Neural progenitor cell (in vitro differentiated cells): ENCODE measurements around the gene PIK3R3. TPM values are rescaled to one million over a fixed set of nuclear protein-coding genes. Genes with fewer than 3 reads are reported as not detected.

Source experiments
- DNase-seq: peaks from one replicate; pipeline ENCODE4 v3.0.0-alpha.2; 2016; ENCODE audit warnings: low spot score
- H2AFZ ChIP-seq: fragments of 200-600 bp; sonication (generic); replicated peaks from 2 replicates; pipeline ENCODE4 v1.6.1; 2016; ENCODE audit warnings: antibody characterized with exemption
- H3F3A ChIP-seq: fragments of 200-600 bp; sonication (generic); 2 replicates; pipeline ENCODE4 v1.6.1; 2016; ENCODE audit warnings: antibody characterized with exemption, low read depth
- H3K27ac ChIP-seq: fragments of 200-600 bp; sonication (generic); 2 replicates; pipeline ENCODE4 v1.5.1; 2016; ENCODE audit warnings: mild to moderate bottlenecking
- H3K27me3 ChIP-seq: fragments of 200-600 bp; sonication (generic); 2 replicates; pipeline ENCODE4 v1.6.1; 2016; ENCODE audit warnings: mild to moderate bottlenecking, moderate library complexity
- H3K36me3 ChIP-seq: fragments of 200-600 bp; sonication (generic); 2 replicates; pipeline ENCODE4 v1.5.1; 2016
- H3K4me1 ChIP-seq: fragments of 200-600 bp; sonication (generic); 2 replicates; pipeline ENCODE4 v1.6.1; 2016; ENCODE audit warnings: mixed run types
- H3K4me2 ChIP-seq: fragments of 200-600 bp; sonication (generic); 2 replicates; pipeline ENCODE4 v1.6.1; 2016
- H3K4me3 ChIP-seq: fragments of 200-600 bp; sonication (generic); 2 replicates; pipeline ENCODE4 v1.5.1; 2016
- H3K79me2 ChIP-seq: fragments of 200-600 bp; sonication (generic); 2 replicates; pipeline ENCODE4 v1.6.1; 2016; ENCODE audit warnings: low read depth
- H3K9ac ChIP-seq: fragments of 200-600 bp; sonication (generic); 2 replicates; pipeline ENCODE4 v1.6.1; 2016
- H3K9me3 ChIP-seq: fragments of 200-600 bp; sonication (generic); 2 replicates; pipeline ENCODE4 v1.5.1; 2016; ENCODE audit warnings: low read depth
- H4K20me1 ChIP-seq: fragments of 200-600 bp; sonication (generic); 2 replicates; pipeline ENCODE4 v1.6.1; 2016; ENCODE audit warnings: low read depth
- H3K27ac Mint-ChIP-seq: 3 replicates; pipeline ENCODE4 v1.8.0; 2021; ENCODE audit warnings: mixed read lengths
- H3K27me3 Mint-ChIP-seq: 2 replicates; pipeline ENCODE4 v1.8.0; 2022; ENCODE audit warnings: low read depth, mild to moderate bottlenecking, inconsistent platforms, moderate library complexity, mixed read lengths; ENCODE audit not compliant: insufficient read depth
- H3K36me3 Mint-ChIP-seq: 3 replicates; pipeline ENCODE4 v1.8.0; 2021; ENCODE audit warnings: mixed read lengths
- H3K4me1 Mint-ChIP-seq: 3 replicates; pipeline ENCODE4 v1.8.0; 2021; ENCODE audit warnings: mixed read lengths
- H3K4me3 Mint-ChIP-seq: 3 replicates; pipeline ENCODE4 v1.8.0; 2021; ENCODE audit warnings: mild to moderate bottlenecking, moderate library complexity, mixed read lengths
- H3K9me3 Mint-ChIP-seq: 3 replicates; pipeline ENCODE4 v1.8.0; 2020; ENCODE audit warnings: mixed read lengths
- EZH2 ChIP-seq: fragments of 200-600 bp; sonication (generic); IDR thresholded peaks from 2 replicates; pipeline ENCODE4 v1.6.1; 2017; ENCODE audit warnings: antibody characterized with exemption, mild to moderate bottlenecking, moderate library complexity
- EZH2phosphoT487 ChIP-seq: fragments of 200-600 bp; sonication (generic); IDR thresholded peaks from 2 replicates; pipeline ENCODE4 v1.6.1; 2017; ENCODE audit warnings: antibody characterized with exemption
- total RNA-seq: library from RNA; depleted of rRNA; stranded (reverse); fragments of >200 nt; gene quantifications from 2 replicates; pipeline ENCODE4 v1.2.3, GENCODE V29; 2015; ENCODE audit warnings: low replicate concordance
- TF ChIP-seq, protein P1 (sequence below): fragments of 200-600 bp; sonication (generic); IDR thresholded peaks from 2 replicates; pipeline ENCODE4 v1.5.1; 2017; ENCODE audit warnings: antibody characterized with exemption, mild to moderate bottlenecking

The PIK3R3 gene
- total RNA-seq, 1 donor from 2014 or later: 107 TPM

DNA sequence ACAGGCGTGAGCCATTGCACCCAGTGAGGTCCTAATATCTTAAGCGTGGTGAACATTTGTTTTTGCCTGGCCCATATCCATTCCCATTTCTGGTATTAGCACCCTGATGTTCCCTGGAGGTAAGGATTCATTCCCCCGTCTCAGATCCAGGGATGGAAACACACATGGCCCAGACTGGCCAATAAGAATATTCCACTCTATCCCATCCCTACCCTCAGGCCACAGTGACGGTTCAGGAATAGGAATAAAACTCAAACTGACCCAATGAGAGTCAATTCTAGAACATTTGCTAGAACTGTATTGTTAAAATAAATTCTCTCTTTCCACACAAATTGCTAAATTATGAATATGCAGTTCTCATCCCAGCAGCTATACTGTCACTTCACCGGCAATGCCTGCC is 76.1 kb downstream of the PIK3R3 start:
- H3K4me3 ChIP-seq: no peak overlapping the region
- no peak overlapping the region for H2AFZ ChIP-seq
- H3K36me3 Mint-ChIP-seq: peaks cover 51% of the 10 kb centered on the region
- no peak for DNase-seq
- peaks cover 43% of the 10 kb centered on the region for H4K20me1 ChIP-seq
- H3F3A ChIP-seq: peaks cover 32% of the 10 kb centered on the region
- peaks cover 30% of the 10 kb centered on the region for H3K36me3 ChIP-seq
- no peak overlapping the region for H3K27ac ChIP-seq
- H3K9me3 Mint-ChIP-seq: no peaks in the 10 kb centered on the region
- H3K9me3 ChIP-seq: no peaks in the 10 kb centered on the region
- H3K9ac ChIP-seq: no peak overlapping the region
- H3K27me3 ChIP-seq: no peaks in the 10 kb centered on the region
- H3K4me3 Mint-ChIP-seq: no peak overlapping the region
- H3K27me3 Mint-ChIP-seq: no peaks in the 10 kb centered on the region
- no peak for TF ChIP-seq EZH2
- TF ChIP-seq EZH2phosphoT487: no peak
- TF ChIP-seq, protein P1, sequence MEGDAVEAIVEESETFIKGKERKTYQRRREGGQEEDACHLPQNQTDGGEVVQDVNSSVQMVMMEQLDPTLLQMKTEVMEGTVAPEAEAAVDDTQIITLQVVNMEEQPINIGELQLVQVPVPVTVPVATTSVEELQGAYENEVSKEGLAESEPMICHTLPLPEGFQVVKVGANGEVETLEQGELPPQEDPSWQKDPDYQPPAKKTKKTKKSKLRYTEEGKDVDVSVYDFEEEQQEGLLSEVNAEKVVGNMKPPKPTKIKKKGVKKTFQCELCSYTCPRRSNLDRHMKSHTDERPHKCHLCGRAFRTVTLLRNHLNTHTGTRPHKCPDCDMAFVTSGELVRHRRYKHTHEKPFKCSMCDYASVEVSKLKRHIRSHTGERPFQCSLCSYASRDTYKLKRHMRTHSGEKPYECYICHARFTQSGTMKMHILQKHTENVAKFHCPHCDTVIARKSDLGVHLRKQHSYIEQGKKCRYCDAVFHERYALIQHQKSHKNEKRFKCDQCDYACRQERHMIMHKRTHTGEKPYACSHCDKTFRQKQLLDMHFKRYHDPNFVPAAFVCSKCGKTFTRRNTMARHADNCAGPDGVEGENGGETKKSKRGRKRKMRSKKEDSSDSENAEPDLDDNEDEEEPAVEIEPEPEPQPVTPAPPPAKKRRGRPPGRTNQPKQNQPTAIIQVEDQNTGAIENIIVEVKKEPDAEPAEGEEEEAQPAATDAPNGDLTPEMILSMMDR: no peak
- H3K4me2 ChIP-seq: no peak overlapping the region
- H3K4me1 ChIP-seq: no peaks in the 10 kb centered on the region
- H3K27ac Mint-ChIP-seq: no peak overlapping the region
- no peaks in the 10 kb centered on the region for H3K4me1 Mint-ChIP-seq
- H3K79me2 ChIP-seq: peaks cover 40% of the 10 kb centered on the region

DNA sequence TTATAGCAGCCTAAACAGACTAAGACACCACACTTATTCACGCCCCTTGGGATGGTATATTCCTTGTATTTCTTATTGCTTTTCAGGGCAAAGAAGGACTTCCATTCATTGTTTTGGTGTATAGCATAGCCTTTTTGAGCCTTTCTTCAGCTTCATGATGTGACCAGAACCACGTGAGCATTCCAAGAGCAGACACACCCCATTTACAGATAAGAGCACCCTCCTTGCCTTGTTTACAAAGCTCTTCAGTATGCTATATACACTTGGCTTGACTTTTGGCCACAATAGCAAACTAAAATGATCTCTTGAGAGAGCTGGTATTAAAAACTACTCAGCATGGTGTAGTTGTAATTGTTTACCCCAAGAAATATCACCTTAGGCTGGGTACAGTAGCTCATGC is 78.7 kb downstream of the PIK3R3 start:
- H3K36me3 Mint-ChIP-seq: peaks cover 43% of the 10 kb centered on the region
- Histone ChIP-seq H3K36me3 (peaks cover 18% of the 10 kb centered on the region), H3K27ac (no peak overlapping the region), H3K4me3 (no peak overlapping the region), H3K27me3 (no peaks in the 10 kb centered on the region), H2AFZ (no peak overlapping the region), H3F3A (peaks cover 38% of the 10 kb centered on the region), H4K20me1 (peaks cover 69% of the 10 kb centered on the region), H3K9ac (no peak overlapping the region), H3K79me2 (peaks cover 36% of the 10 kb centered on the region), H3K4me1 (peaks cover 11% of the 10 kb centered on the region), H3K9me3 (no peaks in the 10 kb centered on the region), H3K4me2 (no peak overlapping the region)
- no peak for DNase-seq
- H3K27me3 Mint-ChIP-seq: no peaks in the 10 kb centered on the region
- no peaks in the 10 kb centered on the region for H3K9me3 Mint-ChIP-seq
- TF ChIP-seq EZH2phosphoT487 (no peak), EZH2 (no peak)
- TF ChIP-seq, protein P1: no peak
- peaks cover 4% of the 10 kb centered on the region for H3K4me1 Mint-ChIP-seq
- no peak overlapping the region for H3K27ac Mint-ChIP-seq
- no peak overlapping the region for H3K4me3 Mint-ChIP-seq

DNA sequence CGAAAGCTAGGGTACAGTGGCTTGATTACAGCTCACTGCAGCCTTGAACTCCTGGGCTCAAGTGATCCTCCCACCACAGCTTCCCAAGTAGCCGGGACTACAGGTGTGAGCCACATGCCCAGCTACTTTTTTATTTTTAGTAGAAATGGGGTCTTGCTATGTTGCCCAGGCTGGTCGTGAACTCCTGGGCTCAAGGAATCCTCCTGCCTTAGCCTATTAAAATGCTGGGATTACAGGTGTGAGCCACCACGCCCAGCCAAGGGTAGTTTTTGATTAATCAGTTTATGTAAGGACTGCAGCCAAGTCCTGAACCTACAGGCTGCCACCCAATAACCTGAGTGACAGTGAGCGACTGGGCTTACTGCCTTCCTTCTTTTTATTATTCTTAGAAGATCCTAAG is 88.3 kb downstream of the PIK3R3 start:
- TF ChIP-seq EZH2phosphoT487 (no peak), EZH2 (no peak)
- TF ChIP-seq, protein P1: no peak
- DNase-seq: no peak
- H3K27me3 Mint-ChIP-seq: no peaks in the 10 kb centered on the region
- no peak overlapping the region for H3K4me3 Mint-ChIP-seq
- peaks cover 30% of the 10 kb centered on the region for H3K36me3 ChIP-seq
- no peaks in the 10 kb centered on the region for H3K27me3 ChIP-seq
- no peak overlapping the region for H2AFZ ChIP-seq
- peaks cover 31% of the 10 kb centered on the region for H3K36me3 Mint-ChIP-seq
- H3K27ac Mint-ChIP-seq: no peak overlapping the region
- no peak overlapping the region for H3K4me3 ChIP-seq
- H3F3A ChIP-seq: peaks cover 35% of the 10 kb centered on the region
- H4K20me1 ChIP-seq: peaks cover 97% of the 10 kb centered on the region
- H3K4me1 Mint-ChIP-seq: peaks cover under 1% of the 10 kb centered on the region
- no peak overlapping the region for H3K9ac ChIP-seq
- no peak overlapping the region for H3K27ac ChIP-seq
- H3K9me3 Mint-ChIP-seq: no peaks in the 10 kb centered on the region
- no peaks in the 10 kb centered on the region for H3K9me3 ChIP-seq
- no peak overlapping the region for H3K4me2 ChIP-seq
- H3K79me2 ChIP-seq: peaks cover 19% of the 10 kb centered on the region
- peaks cover 1% of the 10 kb centered on the region for H3K4me1 ChIP-seq
